K562 (cell line): Measurements from ENCODE around the gene ZNRF3. TPM values are rescaled to one million over a fixed set of nuclear protein-coding genes. Genes with fewer than 3 reads are reported as not detected.

ENCODE experiments used
- ATAC-seq: fragments of 200-7000 bp; cut with Tn5 transposase; 3 replicates; pipeline ENCODE4 v1.9.1; 2020; ENCODE audit warnings: moderate library complexity
- BruUV-seq: library from RNA; stranded (reverse); fragments of 400-500 nt; replicated peaks from 2 replicates; lab custom pipeline; 2021; lab: Mats Ljungman, UMichigan
- CTCF ChIA-PET: fragments of 300-600 bp; formaldehyde crosslinking; extraction: SDS; loops from one replicate; lab custom pipeline; 2021; ENCODE audit warnings: low intra/inter-chr PET ratio; lab: Yijun Ruan, JAX
- POLR2A ChIA-PET: fragments of 300-600, 350-650 bp; sonication (Branson Sonifier 250); formaldehyde crosslinking; extraction: SDS; loops from one replicate; lab custom pipeline; 2021; ENCODE audit warnings: antibody characterized with exemption, inconsistent platforms; lab: Yijun Ruan, JAX
- DNase-seq, 4 experiments: peaks; one replicate each; pipeline versions ENCODE4 v3.0.0 to v3.0.0-alpha.2; 2011 to 2018; ENCODE audit warnings: low spot score in 3 of 4, mixed read lengths in 3 of 4; ENCODE audit errors: extremely low read depth in 1 of 4
- FAIRE-seq: peaks from 2 replicates; lab custom pipeline; 2011; peaks lifted over from hg19 to GRCh38; lab: Jason Lieb, UNC
- H2AFZ ChIP-seq: 2 replicates; pipeline ENCODE4 v1.6.0; 2011; ENCODE audit warnings: low read depth, low read length, control low read depth, inconsistent platforms
- H3K27ac ChIP-seq: fragments of 200-600 bp; 3 replicates; pipeline ENCODE4 v1.8.0; 2011; ENCODE audit warnings: low read depth, mild to moderate bottlenecking, control low read depth, inconsistent platforms, low read length, moderate library complexity, mixed read lengths; ENCODE audit errors: extremely low read depth
- H3K27me3 ChIP-seq, 2 experiments: fragments of 300-600 bp in 1 of 2; 2 replicates in 1 of 2; 3 replicates in 1 of 2; pipeline versions ENCODE4 v1.6.0 to v1.8.0; 2011; ENCODE audit warnings: inconsistent platforms in 2 of 2, low read length in 2 of 2, mild to moderate bottlenecking in 1 of 2, mixed read lengths in 1 of 2, moderate library complexity in 1 of 2; ENCODE audit not compliant: control insufficient read depth in 2 of 2, insufficient read depth in 2 of 2
- H3K36me3 ChIP-seq: fragments of 300-600 bp; 3 replicates; pipeline ENCODE4 v1.8.0; 2011; ENCODE audit warnings: mild to moderate bottlenecking, low read length, inconsistent platforms; ENCODE audit not compliant: control insufficient read depth, insufficient read depth
- H3K4me1 ChIP-seq, 2 experiments: fragments of 200-600 bp in 1 of 2; replicated peaks in 1 of 2; 2 replicates in 1 of 2; 3 replicates in 1 of 2; pipeline versions ENCODE4 v1.5.1 to v1.8.0; 2011; ENCODE audit warnings: inconsistent platforms in 2 of 2, low read length in 2 of 2, mild to moderate bottlenecking in 1 of 2, mixed read lengths in 1 of 2, moderate library complexity in 1 of 2; ENCODE audit not compliant: control insufficient read depth in 2 of 2, insufficient read depth in 2 of 2
- H3K4me2 ChIP-seq: 2 replicates; pipeline ENCODE4 v1.6.1; 2011; ENCODE audit warnings: low read length, control low read depth, inconsistent platforms, mixed read lengths; ENCODE audit not compliant: insufficient read depth
- H3K4me3 ChIP-seq: fragments of 200-600 bp; sonication (generic), shearing (Covaris generic); 2 replicates; pipeline ENCODE4 v1.5.1; 2016; ENCODE audit warnings: control low read depth, inconsistent platforms
- H3K79me2 ChIP-seq: fragments of 200-600 bp; 3 replicates; pipeline ENCODE4 v1.8.0; 2011; ENCODE audit warnings: low read length, inconsistent platforms; ENCODE audit not compliant: control insufficient read depth, insufficient read depth
- H3K9ac ChIP-seq, 2 experiments: 2 replicates each; pipeline versions ENCODE4 v1.6.0 to v1.6.1; 2011; ENCODE audit warnings: low read depth in 2 of 2, low read length in 2 of 2, control low read depth in 1 of 2, inconsistent platforms in 1 of 2, mild to moderate bottlenecking in 1 of 2, mixed read lengths in 1 of 2; ENCODE audit not compliant: insufficient read depth in 1 of 2
- H3K9me1 ChIP-seq: one replicate; pipeline ENCODE4 v1.6.0; 2011; ENCODE audit warnings: inconsistent platforms, mild to moderate bottlenecking, low read length, moderate library complexity; ENCODE audit not compliant: control insufficient read depth, insufficient read depth
- H3K9me3 ChIP-seq: replicated peaks from 2 replicates; pipeline ENCODE4 v1.5.1; 2011; ENCODE audit warnings: low read depth, low read length, inconsistent platforms; ENCODE audit not compliant: control insufficient read depth, insufficient read depth
- H4K20me1 ChIP-seq: replicated peaks from 2 replicates; pipeline ENCODE4 v1.6.1; 2011; ENCODE audit warnings: low read length, inconsistent platforms, mixed read lengths; ENCODE audit not compliant: control insufficient read depth, insufficient read depth
- BCOR ChIP-seq: fragments of 450-650 bp; IDR thresholded peaks from 2 replicates; pipeline ENCODE4 v1.6.1; 2016
- DIDO1 ChIP-seq: fragments of 450-650 bp; IDR thresholded peaks from 2 replicates; pipeline ENCODE4 v1.6.1; 2016; ENCODE audit warnings: low read depth, missing biosample characterization, missing genetic modification characterization
- HDGF ChIP-seq: fragments of 450-650 bp; IDR thresholded peaks from 2 replicates; pipeline ENCODE4 v1.6.1; 2016
- JUNB ChIP-seq: fragments of 450-650 bp; formaldehyde crosslinking; conservative IDR thresholded peaks from 2 replicates; pipeline ENCODE4 v1.4.0; 2020; ENCODE audit warnings: mild to moderate bottlenecking
- MIER1 ChIP-seq: fragments of 450-650 bp; IDR thresholded peaks from 2 replicates; pipeline ENCODE4 v1.6.1; 2016; ENCODE audit warnings: antibody characterized with exemption, mild to moderate bottlenecking, low read depth
- NR1H2 ChIP-seq: sonication (generic); formaldehyde crosslinking; IDR thresholded peaks from 2 replicates; pipeline ENCODE4 v1.4.0; 2020; ENCODE audit warnings: mild to moderate bottlenecking, missing genetic modification reagents
- STAG1 ChIP-seq: sonication (generic); formaldehyde crosslinking; IDR thresholded peaks from 2 replicates; pipeline ENCODE4 v1.5.0; 2020; ENCODE audit warnings: missing genetic modification reagents, borderline replicate concordance
- ZNF239 ChIP-seq: fragments of 250-450 bp; sonication (Bioruptor Pico); IDR thresholded peaks from 2 replicates; pipeline ENCODE4 v1.4.0; 2020; ENCODE audit warnings: mild to moderate bottlenecking
- WGBS: fragments of 100-300 bp; shearing (Covaris generic); methylation state at CpG from one replicate; pipeline ENCODE4 v1.1.6; 2016; ENCODE audit warnings: low coverage, mixed read lengths; ENCODE audit not compliant: insufficient coverage; ENCODE audit errors: missing lambda C conversion rate; 5-methylcytosine and 5-hydroxymethylcytosine counted together
- in situ Hi-C: fragments of 300-500 bp; cut with MboI; formaldehyde crosslinking; loops from 4 replicates; pipeline ENCODE4 v1.15.0; 2018; ENCODE audit warnings: inconsistent platforms, mixed read lengths
- intact Hi-C: fragments of 100-400 bp; cut with micrococcal nuclease; formaldehyde crosslinking; loops from 2 replicates; pipeline ENCODE4 v1.14.2; 2022
- polyA plus RNA-seq, 8 experiments: library from polyadenylated mRNA; depleted of rRNA in 4 of 8; stranded (reverse) in 5 of 8; unstranded in 3 of 8; fragments of >200 nt; fragmentation: Nextera tagmentation in 2 of 8; fragmentation: Illumina TruSeq in 1 of 8; extraction: Ambion mirVana in 2 of 8; extraction: Trizol in 1 of 8; gene quantifications; 2 replicates each; pipeline versions ENCODE4 v1.2.1 to v1.2.3, GENCODE V29; 2011 to 2014; ENCODE audit warnings: inconsistent platforms in 1 of 8, missing spikeins in 1 of 8
- total RNA-seq, 7 experiments: library from RNA; depleted of rRNA in 6 of 7; stranded (reverse); fragments of >200 nt in 6 of 7; fragmentation: Illumina TruSeq in 2 of 7; extraction: Trizol in 2 of 7; gene quantifications; 2 replicates each; pipeline versions ENCODE4 v1.2.1 to v1.2.3, GENCODE V29; 2011 to 2021; ENCODE audit warnings: low replicate concordance in 1 of 7
- TF ChIP-seq, protein P1 (sequence below): fragments of 250-450 bp; sonication (Bioruptor Pico); IDR thresholded peaks from 2 replicates; pipeline ENCODE4 v1.8.0; 2021; ENCODE audit warnings: mild to moderate bottlenecking, moderate library complexity
- TF ChIP-seq, protein P2 (sequence below): fragments of 250-450 bp; sonication (Bioruptor Pico); IDR thresholded peaks from 2 replicates; pipeline ENCODE4 v1.5.0; 2020; ENCODE audit warnings: mild to moderate bottlenecking, borderline replicate concordance
- TF ChIP-seq, protein P3 (sequence below): sonication (generic); formaldehyde crosslinking; IDR thresholded peaks from 2 replicates; pipeline ENCODE4 v1.8.0; 2022; ENCODE audit warnings: mild to moderate bottlenecking, missing genetic modification reagents

ZNRF3 gene
- total and polyA plus RNA-seq, 9 of the 15 experiments (the other 6 are each of a cell fraction or from before 2014, with no cell fraction given): 0.41 to 5.9 (median 1.7) TPM

DNA sequence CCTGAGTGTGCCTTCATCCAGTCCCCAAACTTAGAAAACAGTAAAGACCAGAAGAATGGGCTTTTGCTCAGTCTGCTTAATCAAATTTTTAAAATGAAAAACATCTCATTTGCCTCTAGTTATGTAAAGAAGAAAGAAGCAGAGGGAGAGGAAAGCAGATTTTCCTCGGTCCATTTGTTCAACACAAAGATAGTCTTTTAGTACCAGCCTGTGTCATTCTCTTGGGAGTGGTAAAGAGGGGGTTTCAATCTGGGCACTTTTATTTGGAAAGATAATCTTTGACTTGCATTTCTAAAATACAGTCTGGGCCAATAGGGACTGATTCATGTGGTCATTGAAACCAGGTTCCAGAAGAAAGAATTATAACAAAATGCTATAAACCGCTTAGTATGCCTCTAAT, 218.9 kb downstream of the ZNRF3 start:
- Histone ChIP-seq H3K4me1 (peaks cover 6 to 32% of the 10 kb centered on the region in 2 experiments; a peak in 4 of 5 replicates), H3K9me3 (no peaks in the 10 kb centered on the region)
- TF ChIP-seq, protein P1, sequence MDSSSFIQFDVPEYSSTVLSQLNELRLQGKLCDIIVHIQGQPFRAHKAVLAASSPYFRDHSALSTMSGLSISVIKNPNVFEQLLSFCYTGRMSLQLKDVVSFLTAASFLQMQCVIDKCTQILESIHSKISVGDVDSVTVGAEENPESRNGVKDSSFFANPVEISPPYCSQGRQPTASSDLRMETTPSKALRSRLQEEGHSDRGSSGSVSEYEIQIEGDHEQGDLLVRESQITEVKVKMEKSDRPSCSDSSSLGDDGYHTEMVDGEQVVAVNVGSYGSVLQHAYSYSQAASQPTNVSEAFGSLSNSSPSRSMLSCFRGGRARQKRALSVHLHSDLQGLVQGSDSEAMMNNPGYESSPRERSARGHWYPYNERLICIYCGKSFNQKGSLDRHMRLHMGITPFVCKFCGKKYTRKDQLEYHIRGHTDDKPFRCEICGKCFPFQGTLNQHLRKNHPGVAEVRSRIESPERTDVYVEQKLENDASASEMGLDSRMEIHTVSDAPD (CRISPR knock-in tag): no peak
- TF ChIP-seq DIDO1 (tag) (no peak), HDGF (no peak), JUNB (no peak), MIER1 (no peak), NR1H2 (CRISPR knock-in tag) (no peak), ZNF239 (CRISPR knock-in tag) (no peak), STAG1 (no peak), BCOR (no peak)
- TF ChIP-seq, protein P2, sequence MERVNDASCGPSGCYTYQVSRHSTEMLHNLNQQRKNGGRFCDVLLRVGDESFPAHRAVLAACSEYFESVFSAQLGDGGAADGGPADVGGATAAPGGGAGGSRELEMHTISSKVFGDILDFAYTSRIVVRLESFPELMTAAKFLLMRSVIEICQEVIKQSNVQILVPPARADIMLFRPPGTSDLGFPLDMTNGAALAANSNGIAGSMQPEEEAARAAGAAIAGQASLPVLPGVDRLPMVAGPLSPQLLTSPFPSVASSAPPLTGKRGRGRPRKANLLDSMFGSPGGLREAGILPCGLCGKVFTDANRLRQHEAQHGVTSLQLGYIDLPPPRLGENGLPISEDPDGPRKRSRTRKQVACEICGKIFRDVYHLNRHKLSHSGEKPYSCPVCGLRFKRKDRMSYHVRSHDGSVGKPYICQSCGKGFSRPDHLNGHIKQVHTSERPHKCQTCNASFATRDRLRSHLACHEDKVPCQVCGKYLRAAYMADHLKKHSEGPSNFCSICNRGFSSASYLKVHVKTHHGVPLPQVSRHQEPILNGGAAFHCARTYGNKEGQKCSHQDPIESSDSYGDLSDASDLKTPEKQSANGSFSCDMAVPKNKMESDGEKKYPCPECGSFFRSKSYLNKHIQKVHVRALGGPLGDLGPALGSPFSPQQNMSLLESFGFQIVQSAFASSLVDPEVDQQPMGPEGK (CRISPR knock-in tag): no peak
- TF ChIP-seq, protein P3, sequence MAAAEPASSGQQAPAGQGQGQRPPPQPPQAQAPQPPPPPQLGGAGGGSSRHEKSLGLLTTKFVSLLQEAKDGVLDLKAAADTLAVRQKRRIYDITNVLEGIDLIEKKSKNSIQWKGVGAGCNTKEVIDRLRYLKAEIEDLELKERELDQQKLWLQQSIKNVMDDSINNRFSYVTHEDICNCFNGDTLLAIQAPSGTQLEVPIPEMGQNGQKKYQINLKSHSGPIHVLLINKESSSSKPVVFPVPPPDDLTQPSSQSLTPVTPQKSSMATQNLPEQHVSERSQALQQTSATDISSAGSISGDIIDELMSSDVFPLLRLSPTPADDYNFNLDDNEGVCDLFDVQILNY (CRISPR knock-in tag): no peak
- TF ChIP-seq, all 486 proteins: peak for 0
- POLR2A ChIA-PET: interaction anchor here (0.5 to 0.9 kb wide), 2 partner anchors 143 to 1037 kb away, joined by 3 read pairs; no protein-coding TSS in a partner anchor
- in situ Hi-C loops: no loop called here
- BruUV-seq: no TSS peak
- Histone ChIP-seq H3K4me3 (no peak overlapping the region), H4K20me1 (no peaks in the 10 kb centered on the region), H3K27me3 (no peaks in the 10 kb centered on the region), H3K9me1 (no peaks in the 10 kb centered on the region), H2AFZ (no peak overlapping the region), H3K79me2 (no peaks in the 10 kb centered on the region), H3K27ac (no peak overlapping the region), H3K9ac (no peak overlapping the region), H3K36me3 (peaks cover 2% of the 10 kb centered on the region; the same call in 1 of the 3 replicates), H3K4me2 (no peak overlapping the region)
- ATAC-seq: no peak
- intact Hi-C loops: no loop called here
- DNase-seq: no peak
- FAIRE-seq: no peak
- WGBS: 71% methylated on average over 2 of the region's 2 CpGs
- CTCF ChIA-PET: no interaction called here
